Cardiac muscle cell (in vitro differentiated cells and primary cell): ENCODE measurements around the gene CTIF. TPM values are rescaled to one million over a fixed set of nuclear protein-coding genes. Genes with fewer than 3 reads are reported as not detected.

ENCODE experiments used
- DNase-seq, 2 donors: peaks; one replicate each; pipeline versions ENCODE4 v3.0.0 to v3.0.0-alpha.2; 2010 to 2017; ENCODE audit warnings: low read depth in 1 of 2, low spot score in 1 of 2
- H3K27ac ChIP-seq: fragments of 200-600 bp; sonication (generic); 2 replicates; pipeline ENCODE4 v1.5.1; 2016
- H3K27me3 ChIP-seq: fragments of 200-600 bp; sonication (generic); 2 replicates; pipeline ENCODE4 v1.6.0; 2016; ENCODE audit warnings: control low read depth
- H3K36me3 ChIP-seq: fragments of 200-600 bp; sonication (generic); 2 replicates; pipeline ENCODE4 v1.5.1; 2016; ENCODE audit warnings: control low read depth
- H3K4me1 ChIP-seq: fragments of 200-600 bp; sonication (generic); 2 replicates; pipeline ENCODE4 v1.8.1; 2017; ENCODE audit warnings: low read depth, mild to moderate bottlenecking, mixed run types
- H3K4me3 ChIP-seq: fragments of 200-600 bp; sonication (generic); 2 replicates; pipeline ENCODE4 v1.5.1; 2016; ENCODE audit warnings: mild to moderate bottlenecking
- H3K9me3 ChIP-seq: fragments of 200-600 bp; sonication (generic); 2 replicates; pipeline ENCODE4 v1.5.1; 2017; ENCODE audit warnings: low read depth, mild to moderate bottlenecking, control low read depth
- CTCF ChIP-seq: IDR thresholded peaks from 2 replicates; pipeline ENCODE4 v1.5.1; 2012; ENCODE audit warnings: low read depth, mild to moderate bottlenecking, low read length
- polyA plus RNA-seq: library from polyadenylated mRNA; unstranded; fragments of >200 nt; fragmentation: Nextera tagmentation; extraction: Ambion mirVana; gene quantifications from 2 replicates; pipeline ENCODE4 v1.2.1, GENCODE V29; 2016
- total RNA-seq: library from RNA; depleted of rRNA; stranded (reverse); fragments of >200 nt; gene quantifications from 2 replicates; pipeline ENCODE4 v1.2.3, GENCODE V29; 2016

CTIF gene
- total and polyA plus RNA-seq, 2 experiments from 2014 or later = 16.5 to 22.0 TPM

GRCh38 chr18:48729404-48729803, 190.6 kb downstream of the CTIF start:
- H3K27me3 ChIP-seq = no peaks in the 10 kb centered on the region
- H3K4me1 ChIP-seq = peaks cover 16% of the 10 kb centered on the region
- no peaks in the 10 kb centered on the region for H3K36me3 ChIP-seq
- H3K4me3 ChIP-seq = no peak overlapping the region
- TF ChIP-seq CTCF = no peak
- H3K9me3 ChIP-seq = no peaks in the 10 kb centered on the region
- no peak for DNase-seq
- H3K27ac ChIP-seq = no peak overlapping the region

- Histone ChIP-seq H3K27me3 (no peaks in the 10 kb centered on the region), H3K4me1 (peaks cover 10% of the 10 kb centered on the region), H3K9me3 (no peaks in the 10 kb centered on the region), H3K36me3 (no peaks in the 10 kb centered on the region), H3K4me3 (no peak overlapping the region), H3K27ac (no peak overlapping the region)
- no peak for TF ChIP-seq CTCF
- DNase-seq = no peak
Observed at GRCh38 chr18:48730010-48730409, 191.2 kb downstream of the CTIF start.

GRCh38 chr18:48732767-48733424, 194.1 kb downstream of the CTIF start:
- H3K9me3 ChIP-seq = no peaks in the 10 kb centered on the region
- no peak for TF ChIP-seq CTCF
- H3K36me3 ChIP-seq = no peaks in the 10 kb centered on the region
- DNase-seq = no peak
- no peak overlapping the region for H3K4me3 ChIP-seq
- H3K4me1 ChIP-seq = peaks cover 9% of the 10 kb centered on the region
- H3K27me3 ChIP-seq = no peaks in the 10 kb centered on the region
- no peak overlapping the region for H3K27ac ChIP-seq

GRCh38 chr18:48733643-48734253, 194.9 kb downstream of the CTIF start:
- no peak overlapping the region for H3K4me3 ChIP-seq
- no peak overlapping the region for H3K27ac ChIP-seq
- no peaks in the 10 kb centered on the region for H3K36me3 ChIP-seq
- no peak for TF ChIP-seq CTCF
- H3K9me3 ChIP-seq = no peaks in the 10 kb centered on the region
- H3K4me1 ChIP-seq = peaks cover 9% of the 10 kb centered on the region
- H3K27me3 ChIP-seq = no peaks in the 10 kb centered on the region
- no peak for DNase-seq

GRCh38 chr18:48734460-48734859, 195.6 kb downstream of the CTIF start:
- no peaks in the 10 kb centered on the region for H3K36me3 ChIP-seq
- no peak overlapping the region for H3K4me3 ChIP-seq
- no peaks in the 10 kb centered on the region for H3K9me3 ChIP-seq
- DNase-seq = no peak
- H3K27ac ChIP-seq = no peak overlapping the region
- no peaks in the 10 kb centered on the region for H3K27me3 ChIP-seq
- no peak for TF ChIP-seq CTCF
- peaks cover 12% of the 10 kb centered on the region for H3K4me1 ChIP-seq
